ENCODE results near the gene NCSTN. TPM values are rescaled to one million over a fixed set of nuclear protein-coding genes. Genes with fewer than 3 reads are reported as not detected.

Gene NCSTN
- total and polyA plus RNA-seq, 2 experiments from 2014 or later = 90.3 to 120 TPM

GRCh38 chr1:160361814-160362167 lies 18.6 kb downstream of the NCSTN start:
- TF ChIP-seq CTCF (IDR thresholded peaks at IDR 0.05; ENCODE audit: poor library complexity) = no peak
- TF ChIP-seq EZH2 (IDR thresholded peaks at IDR 0.05; ENCODE audit: borderline replicate concordance) = no peak
- TF ChIP-seq EZH2phosphoT487 (IDR thresholded peaks at IDR 0.05; ENCODE audit: low read depth, severe bottlenecking, unreplicated experiment) = no peak
- Histone ChIP-seq H3K4me3 (no peak overlapping the region), H3K79me2 (no peaks in the 10 kb centered on the region), H3K9me3 (ENCODE audit: low read depth) (no peaks in the 10 kb centered on the region), H3K9me2 (replicated peaks; ENCODE audit: insufficient read depth) (no peaks in the 10 kb centered on the region), H2AFZ (no peak overlapping the region), H4K20me1 (ENCODE audit: insufficient read depth, poor library complexity, severe bottlenecking) (no peaks in the 10 kb centered on the region), H3K4me2 (no peak overlapping the region), H3K27me3 (no peaks in the 10 kb centered on the region), H3K27ac (no peak overlapping the region), H3K4me1 (ENCODE audit: insufficient read depth) (no peaks in the 10 kb centered on the region), H3K36me3 (replicated peaks; ENCODE audit: insufficient read depth, low read depth) (no peaks in the 10 kb centered on the region)
- no peak for DNase-seq (ENCODE audit: low spot score)
- 89% methylated on average over 4 of the region's 4 CpGs for WGBS (ENCODE audit: low lambda C conversion rate, missing lambda C conversion rate)

- Histone ChIP-seq H3K27me3 (no peaks in the 10 kb centered on the region), H3K4me2 (no peak overlapping the region), H4K20me1 (ENCODE audit: insufficient read depth, poor library complexity, severe bottlenecking) (no peaks in the 10 kb centered on the region), H3K27ac (no peak overlapping the region), H3K9me3 (ENCODE audit: low read depth) (no peaks in the 10 kb centered on the region), H3K9me2 (replicated peaks; ENCODE audit: insufficient read depth) (no peaks in the 10 kb centered on the region), H3K4me1 (ENCODE audit: insufficient read depth) (no peaks in the 10 kb centered on the region), H3K79me2 (no peaks in the 10 kb centered on the region), H2AFZ (no peak overlapping the region), H3K4me3 (no peak overlapping the region), H3K36me3 (replicated peaks; ENCODE audit: insufficient read depth, low read depth) (no peaks in the 10 kb centered on the region)
- 79% methylated on average over 7 of the region's 9 CpGs for WGBS (ENCODE audit: low lambda C conversion rate, missing lambda C conversion rate)
- TF ChIP-seq EZH2phosphoT487 (IDR thresholded peaks at IDR 0.05; ENCODE audit: low read depth, severe bottlenecking, unreplicated experiment) (no peak), CTCF (IDR thresholded peaks at IDR 0.05; ENCODE audit: poor library complexity) (no peak), EZH2 (IDR thresholded peaks at IDR 0.05; ENCODE audit: borderline replicate concordance) (no peak)
- DNase-seq (ENCODE audit: low spot score) = no peak
Observed at GRCh38 chr1:160362168-160362957, 19.2 kb downstream of the NCSTN start.

- Histone ChIP-seq H3K27ac (no peak overlapping the region), H2AFZ (no peak overlapping the region), H3K79me2 (no peaks in the 10 kb centered on the region), H3K36me3 (replicated peaks; ENCODE audit: insufficient read depth, low read depth) (no peaks in the 10 kb centered on the region), H4K20me1 (ENCODE audit: insufficient read depth, poor library complexity, severe bottlenecking) (no peaks in the 10 kb centered on the region), H3K9me3 (ENCODE audit: low read depth) (no peaks in the 10 kb centered on the region), H3K27me3 (no peaks in the 10 kb centered on the region), H3K4me1 (ENCODE audit: insufficient read depth) (no peaks in the 10 kb centered on the region), H3K9me2 (replicated peaks; ENCODE audit: insufficient read depth) (no peaks in the 10 kb centered on the region), H3K4me3 (no peak overlapping the region), H3K4me2 (no peak overlapping the region)
- 58% methylated on average over 5 of the region's 5 CpGs for WGBS (ENCODE audit: low lambda C conversion rate, missing lambda C conversion rate)
- TF ChIP-seq EZH2 (IDR thresholded peaks at IDR 0.05; ENCODE audit: borderline replicate concordance) (no peak), EZH2phosphoT487 (IDR thresholded peaks at IDR 0.05; ENCODE audit: low read depth, severe bottlenecking, unreplicated experiment) (no peak), CTCF (IDR thresholded peaks at IDR 0.05; ENCODE audit: poor library complexity) (no peak)
- DNase-seq (ENCODE audit: low spot score) = no peak
Observed at GRCh38 chr1:160363010-160363409, 19.8 kb downstream of the NCSTN start.

All from hepatocyte (in vitro differentiated cells).